NCI-H2196 (cell line): Measurements from ENCODE around the gene SLC13A2.

Experiments
- DNase-seq: peaks from one replicate; lab custom pipeline; 2025; ENCODE audit not compliant: unreplicated experiment; lab: John Stamatoyannopoulos, UW

SLC13A2 gene

DNA sequence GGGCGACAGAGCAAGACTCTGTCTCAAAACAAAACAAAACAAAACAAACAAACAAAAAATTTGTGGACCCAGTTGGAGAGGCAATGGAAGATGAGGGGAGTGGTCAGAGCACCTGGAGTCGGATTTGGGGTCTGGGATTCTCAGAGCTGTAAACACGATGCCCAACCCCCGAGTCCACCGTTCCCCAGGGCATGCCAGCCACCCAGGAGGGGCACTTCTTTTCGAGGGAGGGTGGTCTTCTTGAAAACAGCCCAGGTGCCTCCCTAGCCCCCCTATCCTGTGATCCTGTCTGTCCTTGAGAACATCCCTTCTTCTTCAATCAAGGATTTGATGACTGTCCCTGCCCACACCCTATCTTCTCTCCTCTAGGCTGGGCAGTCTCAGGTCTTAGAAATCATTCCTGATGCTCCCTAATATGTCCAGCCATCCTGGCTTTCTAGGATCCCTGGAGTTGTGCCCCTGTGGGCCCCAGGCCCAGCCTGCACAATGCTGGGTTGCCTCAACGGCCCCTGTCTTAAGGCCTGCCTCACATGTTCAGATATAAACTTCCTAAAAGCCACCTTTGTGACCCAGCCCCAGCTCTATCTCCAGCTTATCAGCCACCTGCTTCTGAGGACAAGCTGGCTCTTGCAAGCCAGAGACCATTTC is 3.1 kb upstream of the SLC13A2 start:
- DNase-seq, result no peak

DNA sequence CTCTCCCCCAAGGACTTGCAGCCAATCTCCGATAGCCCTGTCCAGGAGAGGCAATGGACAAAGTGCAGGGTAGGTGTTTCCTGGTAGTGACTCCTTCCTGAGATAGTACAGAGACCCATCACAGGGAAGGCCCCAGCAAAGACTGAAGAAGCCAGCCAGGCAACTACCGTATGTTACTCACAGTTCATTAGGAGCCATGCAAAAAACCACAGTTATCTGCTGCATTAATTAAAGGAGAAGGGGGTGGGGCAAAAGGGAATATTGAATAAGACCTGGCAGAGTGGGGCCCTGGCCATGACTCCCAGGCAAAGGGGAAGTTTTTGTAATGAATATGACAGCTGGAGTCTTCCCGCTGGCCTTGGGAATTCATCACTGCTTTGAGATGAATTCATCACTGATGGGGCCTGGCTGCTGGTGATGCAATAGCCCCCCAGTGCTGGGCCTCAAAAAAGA is 2.5 kb upstream of the SLC13A2 start:
- no peak for DNase-seq

DNA sequence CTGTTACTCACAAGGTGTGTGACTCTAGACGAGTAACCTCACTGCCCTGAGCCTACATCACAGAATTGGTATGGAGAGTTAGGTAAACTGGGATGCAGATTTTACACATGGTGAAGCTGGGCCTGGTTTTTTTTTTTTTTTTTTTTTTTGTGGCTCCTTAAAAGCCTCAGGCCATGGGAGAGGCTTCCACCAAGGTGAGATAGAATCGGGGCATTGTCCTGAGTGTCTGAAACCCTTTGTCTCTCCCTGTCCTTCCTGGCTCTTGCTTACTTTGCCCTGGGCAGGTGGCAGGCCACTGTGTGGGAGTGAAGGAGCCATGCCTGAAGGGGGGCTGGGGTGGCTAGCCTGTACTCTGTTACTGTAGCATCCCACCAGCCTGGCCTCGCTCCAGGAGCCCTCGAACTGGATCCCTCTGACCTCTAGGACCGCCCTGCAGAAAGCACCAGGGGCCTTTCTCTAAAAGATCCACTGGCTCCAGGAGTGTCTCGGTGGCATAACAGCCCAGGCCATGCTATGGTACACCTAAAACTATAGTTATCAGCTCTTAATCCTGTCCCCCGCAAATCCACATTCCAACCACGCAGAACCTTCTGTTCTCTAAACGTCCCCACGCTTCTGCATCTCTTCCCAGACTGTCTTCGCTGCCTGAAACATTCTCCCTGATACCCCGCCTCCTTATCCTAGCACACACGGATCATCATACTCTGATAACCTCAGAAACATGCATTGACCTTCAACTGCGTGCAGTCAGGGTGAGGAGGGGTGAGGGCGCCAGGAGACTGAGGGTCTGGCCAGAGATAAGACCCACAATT is 1.7 kb upstream of the SLC13A2 start:
- DNase-seq, result no peak

DNA sequence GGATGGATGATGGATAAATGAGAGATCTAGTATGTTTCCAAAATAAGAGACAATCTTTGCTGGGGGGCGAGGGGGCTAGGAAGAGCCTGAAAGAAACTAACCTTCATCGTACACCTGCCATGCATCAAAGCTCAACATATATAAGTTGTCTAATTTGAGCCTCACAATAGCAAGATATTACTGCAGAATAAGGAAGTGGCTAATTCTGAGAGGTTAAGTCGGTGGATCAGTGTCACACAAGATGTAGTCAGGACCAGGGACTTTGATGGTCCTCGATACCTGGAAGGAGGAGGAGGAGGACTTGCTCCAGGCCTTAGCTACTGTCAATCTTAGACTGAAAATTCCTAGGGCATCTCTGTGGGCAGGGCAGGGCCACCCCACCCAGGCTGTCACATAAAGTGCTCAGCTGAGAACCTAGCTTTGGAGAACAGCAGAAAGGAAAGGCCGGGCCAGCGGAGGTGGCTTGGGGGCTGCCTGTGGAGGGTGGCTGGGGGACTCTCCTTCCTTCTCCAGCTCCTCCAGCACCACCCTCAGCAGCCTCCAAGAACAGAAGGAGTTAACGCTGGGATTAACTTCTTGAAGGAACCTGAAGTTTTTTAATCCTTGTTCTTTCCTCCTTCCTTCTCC is 460 bp upstream of the SLC13A2 start:
- no peak for DNase-seq

- DNase-seq, result no peak
Measured at GRCh38 chr17:28474111-28474531, 677 bp downstream of the SLC13A2 start.

- no peak for DNase-seq
Measured at GRCh38 chr17:28475151-28475900, 1.9 kb downstream of the SLC13A2 start.

DNA sequence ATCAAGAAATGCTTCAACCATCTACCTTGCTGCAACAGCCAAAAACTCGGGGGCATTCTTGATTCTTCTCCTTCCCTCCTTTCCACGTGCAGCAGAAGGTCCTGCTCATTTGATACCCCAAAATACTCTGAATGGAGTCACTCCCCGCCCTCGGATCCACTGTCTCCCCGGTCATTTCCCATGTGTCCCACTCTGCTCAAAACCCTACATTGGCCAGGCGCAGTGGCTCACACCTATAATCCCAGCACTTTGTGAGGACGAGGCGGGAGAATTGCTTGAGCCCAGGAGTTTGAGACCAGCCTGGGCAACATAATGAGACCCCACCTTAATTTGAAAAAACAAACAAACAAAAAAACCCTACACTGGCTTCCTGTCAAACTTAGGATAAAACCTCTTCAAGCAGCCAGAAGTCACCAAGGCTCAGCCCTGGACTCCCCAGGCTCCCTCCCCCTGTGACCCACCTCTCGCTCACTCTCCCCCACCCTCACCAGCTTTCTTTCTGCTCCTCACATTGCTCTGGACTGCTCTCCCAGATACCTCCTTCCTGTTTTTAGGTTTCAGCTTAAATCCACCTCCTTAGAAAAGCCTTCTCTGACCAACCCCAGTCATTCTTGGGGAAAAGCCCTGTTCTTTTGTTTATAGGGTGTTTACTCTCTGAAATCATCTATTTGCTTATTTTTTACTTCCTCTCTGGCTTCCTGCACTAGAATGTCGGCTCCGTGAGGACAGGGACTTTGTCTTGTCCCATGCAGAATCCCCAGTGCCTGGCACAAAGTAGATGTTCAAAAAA is 2.8 kb downstream of the SLC13A2 start:
- no peak for DNase-seq

DNA sequence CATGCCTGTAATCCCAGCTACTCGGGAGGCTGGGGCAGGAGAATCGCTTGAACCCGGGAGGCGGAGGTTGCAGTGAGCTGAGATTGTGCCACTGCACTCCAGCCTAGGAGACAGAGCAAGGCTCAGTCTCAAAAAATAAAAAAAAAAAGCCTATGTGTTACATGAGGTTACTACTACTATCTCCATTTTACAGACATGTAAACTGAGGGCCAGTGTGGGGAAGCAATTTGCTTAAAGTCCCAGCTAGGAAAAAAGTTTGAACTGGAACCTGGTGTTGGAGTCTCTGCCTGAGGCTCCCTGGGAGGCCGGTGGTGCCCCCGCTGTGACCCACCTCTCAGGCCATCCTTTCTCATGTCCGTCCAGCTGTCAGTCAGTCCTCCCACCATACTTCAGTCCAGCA is 4.5 kb downstream of the SLC13A2 start:
- DNase-seq, result no peak

DNA sequence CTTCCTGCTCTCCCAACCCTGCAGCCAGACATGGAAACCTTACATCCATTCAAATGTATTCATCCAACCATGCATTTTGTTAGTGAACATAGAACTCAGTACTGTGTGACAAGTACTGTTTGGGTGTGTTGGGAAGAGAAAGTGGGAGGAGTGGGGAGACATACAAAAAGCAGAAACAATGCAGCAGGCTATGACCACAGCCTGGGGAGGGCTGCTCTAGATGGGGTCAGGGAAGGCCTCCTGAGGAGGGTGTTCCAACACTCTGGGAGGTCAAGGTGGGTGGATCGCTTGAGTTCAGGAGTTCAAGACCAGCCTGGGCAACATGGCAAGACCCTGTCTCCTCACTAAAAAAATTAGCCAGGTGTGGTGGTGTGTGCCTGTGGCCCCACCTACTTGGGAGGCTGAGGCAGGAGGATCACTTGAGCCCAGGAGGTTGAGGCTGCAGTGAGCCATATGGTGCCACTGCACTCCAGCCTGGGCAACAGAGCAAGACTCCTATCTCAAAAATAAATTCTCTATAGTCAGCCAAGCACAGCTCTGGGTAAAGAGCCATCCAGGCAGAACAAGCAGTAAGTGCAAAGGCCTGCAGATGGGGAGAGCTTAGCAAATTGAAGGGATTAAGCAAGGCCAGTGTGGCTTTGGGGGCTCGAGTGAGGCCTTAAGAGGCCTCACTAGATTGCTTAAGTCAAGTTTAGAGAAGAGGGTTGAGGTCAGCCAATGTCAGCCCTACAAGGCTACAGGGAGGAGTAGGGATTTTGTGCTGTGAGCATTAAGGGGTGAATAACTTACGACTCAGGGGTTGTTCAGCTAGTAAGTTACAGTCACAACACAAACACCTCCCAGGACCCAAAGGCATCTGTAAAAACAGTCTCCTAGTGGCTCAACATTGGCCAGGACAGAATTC is 5.5 kb downstream of the SLC13A2 start:
- DNase-seq, result no peak

DNA sequence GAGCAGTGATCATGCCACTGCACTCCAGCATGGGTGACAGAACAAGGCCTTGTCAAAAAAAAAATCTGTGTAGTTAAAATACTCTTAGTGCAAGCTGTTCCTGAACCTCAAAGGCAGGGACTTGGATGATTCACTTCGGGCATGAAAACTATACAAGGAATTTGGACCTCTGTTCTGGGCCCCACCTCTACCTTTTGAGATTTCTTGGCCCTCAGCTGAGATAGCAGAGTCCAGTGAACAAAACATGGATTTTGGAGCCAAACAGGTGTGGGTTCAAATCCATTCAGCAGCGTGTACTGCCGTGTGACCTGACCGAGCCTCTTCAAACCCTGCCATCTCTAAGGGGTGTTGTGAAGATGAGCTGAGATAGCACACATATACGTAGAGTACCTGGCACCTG is 6.8 kb downstream of the SLC13A2 start:
- DNase-seq, result no peak

DNA sequence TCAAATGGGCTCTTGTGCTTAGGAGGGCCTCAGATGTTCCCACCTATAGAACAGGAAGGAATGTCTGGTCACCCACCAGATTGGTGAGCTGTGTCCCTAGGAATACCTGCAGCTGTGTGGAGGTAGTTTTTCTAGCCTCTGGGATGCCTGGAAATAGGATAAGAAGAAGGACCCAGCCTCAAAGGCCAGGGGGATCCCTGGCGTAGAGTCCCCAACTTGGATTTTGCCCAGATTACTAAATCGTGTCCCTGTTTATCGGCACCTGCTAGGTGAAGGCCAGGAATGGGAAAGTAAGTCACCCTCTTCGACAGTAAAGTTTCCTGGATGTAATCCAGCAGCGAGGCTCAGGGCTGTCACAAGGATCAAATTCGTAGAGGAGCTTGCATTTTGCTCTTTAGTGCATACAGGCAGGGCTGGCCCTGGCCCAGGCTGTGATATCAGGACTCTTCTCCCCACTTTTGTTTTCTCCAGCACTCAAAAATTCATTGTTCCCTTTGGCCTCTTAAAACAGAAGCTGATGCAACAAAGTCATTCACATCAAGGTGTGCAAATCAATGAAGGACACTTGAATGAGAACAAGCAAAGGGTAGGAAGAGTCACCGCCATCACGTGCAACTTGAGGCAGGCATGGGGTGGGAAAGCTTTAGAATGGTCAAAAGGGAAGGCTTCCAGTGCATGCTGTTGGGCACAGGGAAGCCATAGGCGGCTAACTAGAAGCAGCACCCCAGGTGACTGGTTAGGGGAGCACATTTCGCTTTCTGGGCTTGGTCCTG is 7.5 kb downstream of the SLC13A2 start:
- DNase-seq, result no peak

DNA sequence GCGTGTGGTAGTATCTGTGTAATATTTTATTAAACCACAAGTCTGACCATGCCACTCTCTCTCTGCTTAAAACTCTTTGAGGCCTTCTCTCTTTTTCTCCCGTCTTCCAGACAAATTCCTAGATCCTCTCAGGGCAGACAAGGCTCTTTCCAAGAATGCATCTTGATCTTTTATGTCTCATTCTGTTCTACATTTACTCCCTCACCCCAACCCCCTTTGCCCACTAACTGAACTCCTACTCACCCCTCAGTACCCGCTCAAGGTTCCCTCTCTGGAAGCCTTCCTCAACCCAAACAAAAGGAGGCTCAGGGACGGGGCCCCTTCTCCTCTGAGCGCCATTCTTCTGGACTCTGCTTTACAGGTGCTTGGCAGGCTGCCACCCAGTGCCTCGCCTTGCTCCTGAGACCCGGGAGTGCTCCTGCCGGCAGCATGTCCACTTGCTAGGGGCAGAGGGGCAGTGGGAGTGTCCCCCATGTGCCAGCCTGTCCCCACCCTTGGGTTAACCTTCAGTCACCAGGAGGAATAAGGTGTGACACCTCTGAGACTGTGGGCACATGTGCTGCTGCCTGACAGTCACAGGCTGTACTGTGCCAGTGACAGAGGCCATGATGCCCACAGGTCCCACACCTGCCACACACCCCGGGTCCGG is 9.2 kb downstream of the SLC13A2 start:
- no peak for DNase-seq

GRCh38 chr17:28484296-28484695 is 10.9 kb downstream of the SLC13A2 start:
- DNase-seq, result no peak

- no peak for DNase-seq
Measured at GRCh38 chr17:28485049-28485448, 11.6 kb downstream of the SLC13A2 start.

DNA sequence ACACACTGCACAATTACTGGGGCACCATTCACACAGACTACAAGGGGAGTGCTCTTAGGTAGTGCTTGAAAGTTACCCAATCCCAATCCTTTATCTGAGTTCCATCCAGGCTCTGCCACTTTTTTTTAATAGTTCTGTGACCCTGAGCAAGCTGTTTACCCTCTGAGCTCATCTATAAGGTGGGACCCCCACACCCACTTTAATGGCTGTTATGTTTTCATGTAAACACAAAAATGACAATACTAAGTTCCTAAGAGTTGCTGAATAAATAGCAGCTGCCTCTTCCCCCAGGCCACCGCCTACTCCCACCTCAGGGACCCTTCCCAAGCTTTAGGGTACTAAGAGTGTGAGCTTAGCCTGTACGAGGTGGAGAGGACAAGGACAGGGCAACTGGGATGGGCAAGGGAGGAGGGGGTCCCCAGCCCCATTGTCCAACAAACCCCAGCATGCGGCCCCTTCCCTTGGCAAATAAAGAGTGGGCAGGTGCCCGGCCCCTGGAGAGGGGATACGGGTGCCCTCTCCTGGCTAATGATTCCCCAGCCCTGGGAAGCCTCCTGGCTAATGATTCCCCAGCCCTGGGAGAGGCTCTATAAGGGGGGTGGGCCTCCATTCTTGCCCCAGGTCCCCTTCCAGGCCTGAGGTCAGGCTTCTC is 14.6 kb downstream of the SLC13A2 start:
- no peak for DNase-seq

DNA sequence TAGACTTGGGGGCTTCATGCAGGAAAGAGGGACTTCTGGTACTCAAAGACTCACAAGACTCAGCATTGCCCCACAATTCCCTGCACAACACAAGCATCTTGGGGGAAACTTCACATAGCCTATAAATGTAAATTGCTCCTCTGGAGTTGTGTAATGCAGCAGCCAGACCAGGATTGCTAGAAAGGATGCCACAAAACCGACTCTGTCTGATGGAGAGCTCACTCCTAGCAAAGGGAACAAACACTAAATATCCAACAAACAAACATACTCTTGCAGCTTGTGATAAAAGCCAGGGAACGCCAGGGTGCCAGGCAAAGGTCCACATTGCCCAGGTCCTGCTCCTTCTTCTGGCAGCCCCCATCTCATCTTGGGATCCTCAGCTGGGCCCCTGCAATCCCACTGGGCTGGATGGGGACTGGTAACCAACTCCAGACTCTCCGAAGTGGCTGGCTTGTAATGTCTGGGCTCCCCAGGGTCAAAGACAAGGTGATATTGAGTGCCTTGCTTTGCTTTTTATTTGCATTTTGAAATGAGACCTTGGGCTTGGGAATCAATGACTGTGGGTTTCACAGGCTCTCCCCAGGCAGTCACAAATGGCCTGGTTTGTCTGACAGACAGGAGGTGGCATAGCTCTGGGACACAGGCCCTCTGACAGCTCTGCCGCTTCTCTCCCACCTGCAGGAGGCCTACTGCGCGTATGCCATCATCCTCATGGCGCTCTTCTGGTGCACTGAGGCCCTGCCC is 15.3 kb downstream of the SLC13A2 start:
- DNase-seq, result no peak

GRCh38 chr17:28491286-28491685 is 17.8 kb downstream of the SLC13A2 start:
- no peak for DNase-seq
